Muscle of leg (tissue), 16 donors: Measurements from ENCODE around the gene ELOF1. TPM values are rescaled to one million over a fixed set of nuclear protein-coding genes. Genes with fewer than 3 reads are reported as not detected.
"Not testable (repeated sequence)": the region's sequence is repeated elsewhere in the genome, so short reads cannot be mapped to it uniquely, and the experiment has no call there.

Source experiments
- DNase-seq: peaks from one replicate; pipeline ENCODE4 v3.0.0; 2013
- H3K27ac ChIP-seq: one replicate; pipeline ENCODE4 v1.5.1; 2013; ENCODE audit warnings: mild to moderate bottlenecking, low read length, control low read depth
- H3K27me3 ChIP-seq: one replicate; pipeline ENCODE4 v1.6.1; 2013; ENCODE audit warnings: low read length; ENCODE audit not compliant: control insufficient read depth, insufficient read depth
- H3K36me3 ChIP-seq: one replicate; pipeline ENCODE4 v1.6.1; 2013; ENCODE audit warnings: low read length; ENCODE audit not compliant: control insufficient read depth, insufficient read depth
- H3K4me1 ChIP-seq: one replicate; pipeline ENCODE4 v1.6.1; 2013; ENCODE audit warnings: low read length; ENCODE audit not compliant: control insufficient read depth, insufficient read depth
- H3K4me3 ChIP-seq: one replicate; pipeline ENCODE4 v1.5.1; 2013; ENCODE audit warnings: low read length, control low read depth
- H3K9me3 ChIP-seq: replicated peaks from 2 replicates; pipeline ENCODE4 v1.6.1; 2013; ENCODE audit warnings: low read depth, low read length; ENCODE audit not compliant: control insufficient read depth
- WGBS: methylation state at CpG from one replicate; pipeline ENCODE4 v1.1.5; 2013; ENCODE audit warnings: missing lambda C conversion rate; ENCODE audit not compliant: insufficient coverage; 5-methylcytosine and 5-hydroxymethylcytosine counted together
- long read RNA-seq, 11 donors: transcript quantifications; one replicate each; lab custom pipeline, GENCODE V29; 2026
- polyA plus RNA-seq, 8 donors: library from polyadenylated mRNA; unstranded; fragments of 120-200 nt; gene quantifications; one replicate each; pipeline versions ENCODE4 v1.2.1 to v1.2.3, GENCODE V29; 2013; ENCODE audit warnings: inconsistent platforms in 1 of 8, low replicate concordance in 1 of 8; ENCODE audit not compliant: insufficient read length in 8 of 8, insufficient read depth in 1 of 8
- total RNA-seq: library from RNA; stranded (reverse); fragments of 120-200 nt; gene quantifications from one replicate; pipeline ENCODE4 v1.2.4, GENCODE V29; 2013

Gene ELOF1
- total RNA-seq (32.3 TPM), polyA plus RNA-seq (10 to 100 TPM; 33.5 to 43.3 (median 38.8) TPM)
- long read RNA-seq, donor 1, partial matches to known transcripts, result 0 of 5 reads
- long read RNA-seq, donor 1, other reads (novel, unspliced or antisense), result 0 of 5 reads
- long read RNA-seq, donor 2, partial matches to known transcripts, result 0 of 1 reads
- long read RNA-seq, donor 2, other reads (novel, unspliced or antisense), result 0 of 1 reads
- long read RNA-seq, donor 3, transcript ELOF1-201 (4 exons, 1,019 nt), result major isoform, 14 of 14 reads
- long read RNA-seq, donor 3, partial matches to known transcripts, result 0 of 14 reads
- long read RNA-seq, donor 3, other reads (novel, unspliced or antisense), result 0 of 14 reads
- long read RNA-seq, donor 4, transcript ELOF1-201 (4 exons, 1,019 nt), result major isoform, 10 of 10 reads
- long read RNA-seq, donor 4, partial matches to known transcripts, result 0 of 10 reads
- long read RNA-seq, donor 4, other reads (novel, unspliced or antisense), result 0 of 10 reads
- long read RNA-seq, donor 5, transcript ELOF1-201 (4 exons, 1,019 nt), result major isoform, 26 of 35 reads
- long read RNA-seq, donor 5, partial matches to known transcripts, result 9 of 35 reads
- long read RNA-seq, donor 5, other reads (novel, unspliced or antisense), result 0 of 35 reads
- long read RNA-seq, donor 6, transcript ELOF1-201 (4 exons, 1,019 nt), result major isoform, 17 of 17 reads
- long read RNA-seq, donor 6, partial matches to known transcripts, result 0 of 17 reads
- long read RNA-seq, donor 6, other reads (novel, unspliced or antisense), result 0 of 17 reads
- long read RNA-seq, donor 7, transcript ELOF1-201 (4 exons, 1,019 nt), result major isoform, 18 of 23 reads
- long read RNA-seq, donor 7, partial matches to known transcripts, result 5 of 23 reads
- long read RNA-seq, donor 7, other reads (novel, unspliced or antisense), result 0 of 23 reads
- long read RNA-seq, donor 8, transcript ELOF1-201 (4 exons, 1,019 nt), result major isoform, 20 of 20 reads
- long read RNA-seq, donor 8, partial matches to known transcripts, result 0 of 20 reads
- long read RNA-seq, donor 8, other reads (novel, unspliced or antisense), result 0 of 20 reads
- long read RNA-seq, donor 9, transcript ELOF1-201 (4 exons, 1,019 nt), result major isoform, 15 of 15 reads
- long read RNA-seq, donor 9, partial matches to known transcripts, result 0 of 15 reads
- long read RNA-seq, donor 9, other reads (novel, unspliced or antisense), result 0 of 15 reads
- long read RNA-seq, donor 10, transcript ELOF1-201 (4 exons, 1,019 nt), result major isoform, 10 of 10 reads
- long read RNA-seq, donor 10, partial matches to known transcripts, result 0 of 10 reads
- long read RNA-seq, donor 10, other reads (novel, unspliced or antisense), result 0 of 10 reads
- long read RNA-seq, donor 11, transcript ELOF1-201 (4 exons, 1,019 nt), result major isoform, 12 of 17 reads
- long read RNA-seq, donor 11, partial matches to known transcripts, result 5 of 17 reads
- long read RNA-seq, donor 11, other reads (novel, unspliced or antisense), result 0 of 17 reads

GRCh38 chr19:11558881-11559828, at the start of gene ELOF1:
TSS of gene ELOF1 (minus strand) at chr19:11559230. CDS start at chr19:11554347, 4,883 bp downstream.
- DNase-seq, result peak; percentile 99
- Histone ChIP-seq H3K4me1 (peaks cover 20% of the 10 kb centered on the region), H3K9me3 (no peaks in the 10 kb centered on the region), H3K4me3 (peak within 1 kb of the TSS; percentile 94), H3K27me3 (no peaks in the 10 kb centered on the region), H3K27ac (peak within 1 kb of the TSS; percentile 76), H3K36me3 (peaks cover 16% of the 10 kb centered on the region)
- 0% methylated on average over 34 of the region's 57 CpGs for WGBS

GRCh38 chr19:11606484-11606883, 47.5 kb upstream of the ELOF1 start:
- H3K4me1 ChIP-seq, result no peaks in the 10 kb centered on the region
- DNase-seq, result no peak
- 100% methylated on average over 6 of the region's 8 CpGs for WGBS
- H3K9me3 ChIP-seq, result peaks cover 19% of the 10 kb centered on the region
- H3K27ac ChIP-seq, result no peak overlapping the region
- no peaks in the 10 kb centered on the region for H3K27me3 ChIP-seq
- H3K4me3 ChIP-seq, result no peak overlapping the region
- peaks cover 31% of the 10 kb centered on the region for H3K36me3 ChIP-seq

- not testable (repeated sequence) for H3K9me3 ChIP-seq, H3K27ac ChIP-seq, H3K27me3 ChIP-seq, DNase-seq, H3K4me3 ChIP-seq
- 93% methylated on average over 4 of the region's 8 CpGs for WGBS
- peaks cover 15% of the 10 kb centered on the region for H3K4me1 ChIP-seq
- peaks cover 19% of the 10 kb centered on the region for H3K36me3 ChIP-seq
Observed at GRCh38 chr19:11599704-11600103, 40.7 kb upstream of the ELOF1 start.

GRCh38 chr19:11598746-11599145, 39.7 kb upstream of the ELOF1 start:
- WGBS, result no CpG with 5 or more reads among the region's 2 CpGs
- H3K36me3 ChIP-seq, result peaks cover 10% of the 10 kb centered on the region
- H3K27me3 ChIP-seq, result no peaks in the 10 kb centered on the region
- no peak overlapping the region for H3K4me3 ChIP-seq
- no peak for DNase-seq
- no peak overlapping the region for H3K27ac ChIP-seq
- peaks cover 2% of the 10 kb centered on the region for H3K9me3 ChIP-seq
- H3K4me1 ChIP-seq, result peaks cover 15% of the 10 kb centered on the region

- Histone ChIP-seq H3K9me3 (peaks cover 2% of the 10 kb centered on the region), H3K36me3 (peaks cover 8% of the 10 kb centered on the region), H3K4me3 (peak overlapping the region; percentile 97), H3K27ac (peak overlapping the region; percentile 96), H3K27me3 (no peaks in the 10 kb centered on the region), H3K4me1 (peaks cover 15% of the 10 kb centered on the region)
- WGBS, result no CpG with 5 or more reads among the region's 10 CpGs
- DNase-seq, result no peak
Observed at GRCh38 chr19:11598103-11598483, 39.1 kb upstream of the ELOF1 start.

DNA sequence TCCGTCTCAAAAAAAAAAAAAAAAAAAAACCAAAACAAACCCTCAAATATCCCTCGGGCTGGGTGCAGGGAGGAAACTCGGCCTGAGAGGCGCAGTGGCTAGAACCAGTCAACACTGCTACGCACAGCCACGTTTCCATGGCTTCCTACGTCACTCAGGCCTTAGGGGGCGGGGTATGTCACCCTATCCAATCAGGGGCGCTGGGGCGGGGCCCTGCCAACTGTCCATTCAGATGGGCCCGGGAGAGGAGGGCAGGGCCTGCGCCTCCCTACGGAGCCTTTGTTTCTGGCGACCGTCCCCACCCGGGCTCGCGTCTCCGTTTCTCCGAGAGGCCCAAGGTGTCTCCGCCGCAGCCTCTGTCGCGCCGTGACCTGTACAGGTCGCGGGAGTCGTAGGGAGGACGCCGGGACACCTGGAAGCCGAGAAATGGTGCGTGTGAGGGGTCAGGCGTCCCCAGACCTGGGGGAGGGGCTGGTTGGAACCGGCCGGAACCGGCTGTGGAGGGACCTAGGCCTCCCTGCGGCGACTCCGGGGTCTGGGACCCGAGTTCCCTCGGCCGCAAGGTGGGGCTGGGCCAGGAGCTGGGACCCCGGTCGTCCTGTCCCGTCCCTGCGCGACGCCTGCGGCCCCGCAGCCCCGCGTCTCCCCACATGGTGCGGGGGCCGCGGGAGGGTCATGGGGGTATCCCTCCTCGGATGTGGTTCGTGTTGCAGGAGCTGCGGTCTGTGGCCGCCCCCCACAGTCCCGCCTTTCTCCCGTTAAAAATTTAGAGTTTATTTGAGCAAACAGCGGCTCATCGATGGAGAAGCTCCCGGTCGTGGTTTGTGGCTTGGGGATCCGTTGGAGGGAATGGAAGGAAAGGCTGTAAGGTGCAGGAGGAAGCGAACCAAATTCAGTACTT, 38.4 kb upstream of the ELOF1 start, which contains the start of gene ZNF627:
Gene ZNF627 (plus strand): TSS at position 282 of the 901 bp plus-strand sequence. CDS start 145 bp downstream, at position 427.
- Histone ChIP-seq H3K36me3 (peaks cover 8% of the 10 kb centered on the region), H3K27me3 (no peaks in the 10 kb centered on the region), H3K27ac (peak within 1 kb of the TSS; percentile 96), H3K4me3 (peak within 1 kb of the TSS; percentile 97), H3K4me1 (peaks cover 15% of the 10 kb centered on the region), H3K9me3 (peaks cover 2% of the 10 kb centered on the region)
- 0% methylated on average over 57 of the region's 67 CpGs for WGBS
- peak; percentile 99 for DNase-seq

GRCh38 chr19:11596156-11596555, 37.1 kb upstream of the ELOF1 start:
- peak; percentile 35 for DNase-seq
- Histone ChIP-seq H3K9me3 (peaks cover 2% of the 10 kb centered on the region), H3K4me3 (no peak overlapping the region), H3K27me3 (no peaks in the 10 kb centered on the region), H3K27ac (no peak overlapping the region), H3K36me3 (peaks cover 8% of the 10 kb centered on the region), H3K4me1 (peaks cover 15% of the 10 kb centered on the region)
- no CpG with 5 or more reads among the region's 10 CpGs for WGBS

- peaks cover 5% of the 10 kb centered on the region for H3K36me3 ChIP-seq
- H3K4me1 ChIP-seq, result peaks cover 13% of the 10 kb centered on the region
- WGBS, result no CpG with 5 or more reads among the region's 4 CpGs
- no peak overlapping the region for H3K27ac ChIP-seq
- no peaks in the 10 kb centered on the region for H3K27me3 ChIP-seq
- DNase-seq, result no peak
- H3K9me3 ChIP-seq, result no peaks in the 10 kb centered on the region
- no peak overlapping the region for H3K4me3 ChIP-seq
Observed at GRCh38 chr19:11594084-11594483, 35.1 kb upstream of the ELOF1 start.
